HepG2 (cell line): ENCODE results near the gene ALDH1A2.

Source experiments
- MEIS1 ChIP-seq: sonication (generic); formaldehyde crosslinking; IDR thresholded peaks from 2 replicates; pipeline ENCODE4 v1.9.0; 2021; ENCODE audit warnings: mild to moderate bottlenecking, missing genetic modification reagents, moderate library complexity, borderline replicate concordance
- NR2C2 ChIP-seq: sonication (generic); formaldehyde crosslinking; IDR thresholded peaks from 2 replicates; pipeline ENCODE4 v1.4.0; 2020; ENCODE audit warnings: missing genetic modification reagents, mild to moderate bottlenecking, moderate library complexity, borderline replicate concordance
- POLR2A ChIP-seq, 2 experiments: IDR thresholded peaks; 2 replicates each; pipeline ENCODE4 v1.6.1; 2011; ENCODE audit warnings: low read depth in 2 of 2, low read length in 2 of 2, mild to moderate bottlenecking in 1 of 2, moderate library complexity in 1 of 2; ENCODE audit not compliant: insufficient read depth in 1 of 2
- RFX5 ChIP-seq: IDR thresholded peaks from 2 replicates; pipeline ENCODE4 v1.6.1; 2011; ENCODE audit warnings: low read depth, low read length, improper control_type of control experiment
- TARDBP ChIP-seq: sonication (generic); formaldehyde crosslinking; IDR thresholded peaks from 2 replicates; pipeline ENCODE4 v1.8.0; 2022; ENCODE audit warnings: mild to moderate bottlenecking, missing genetic modification reagents
- ZNF274 ChIP-seq: sonication (generic); formaldehyde crosslinking; IDR thresholded peaks from 2 replicates; pipeline ENCODE4 v1.5.1; 2020; ENCODE audit warnings: mild to moderate bottlenecking, missing genetic modification reagents
- ZNF678 ChIP-seq: sonication (generic); formaldehyde crosslinking; IDR thresholded peaks from 2 replicates; pipeline ENCODE4 v1.4.0; 2020; ENCODE audit warnings: mild to moderate bottlenecking, missing genetic modification reagents

DNA sequence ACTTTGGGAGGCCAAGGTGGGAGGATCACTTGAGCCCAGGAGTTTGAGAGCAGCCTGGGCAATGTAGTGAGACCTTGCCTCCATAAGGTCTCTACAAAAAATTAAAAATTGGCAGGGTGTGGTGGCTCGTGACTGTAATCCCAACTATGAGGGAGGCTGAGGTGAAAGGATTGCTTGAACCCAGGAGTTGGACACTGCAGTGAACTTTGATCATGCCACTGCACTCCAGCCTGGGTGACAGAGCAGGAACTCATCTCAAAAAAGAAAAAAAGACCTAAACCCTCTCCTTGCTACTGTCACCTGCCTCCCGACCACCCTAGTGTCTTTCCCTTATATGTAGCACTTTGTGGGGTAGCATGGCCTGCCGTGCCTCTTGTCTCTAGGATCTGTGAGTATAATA is 48.9 kb upstream of the ALDH1A2 start:
- no peak for TF ChIP-seq POLR2A (IDR thresholded peaks at IDR 0.05; ENCODE audit: insufficient read depth in 1 of 2, low read depth in 2 of 2, low read length in 2 of 2)
- no peak for TF ChIP-seq RFX5
- no peak for TF ChIP-seq ZNF678 (CRISPR knock-in tag)
- no peak for TF ChIP-seq NR2C2 (CRISPR knock-in tag)
- no peak for TF ChIP-seq ZNF274 (CRISPR knock-in tag)
- TF ChIP-seq MEIS1: no peak
- TF ChIP-seq TARDBP (CRISPR knock-in tag): no peak
